Activated T-helper 2 cell treated with anti-CD3 and anti-CD28 coated beads, Interferon-gamma antibody, Interleukin-2, Interleukin-4, amounts not matched to agents 10 μg/mL and 5 μg/mL and 100 μg/mL, durations not matched to agents 14 hours and 24 hours and 36 hours (primary cell): ENCODE results near the gene SYNGAP1. TPM values are rescaled to one million over a fixed set of nuclear protein-coding genes. Genes with fewer than 3 reads are reported as not detected.
A peak's percentile ranks its signal among the peaks of the same experiment; 100 is the strongest.
"Not testable (repeated sequence)": the region's sequence is repeated elsewhere in the genome, so short reads cannot be mapped to it uniquely, and the experiment has no call there.

Experiments
- DNase-seq: peaks from one replicate; pipeline ENCODE4 v3.0.0; 2021; ENCODE audit warnings: low spot score
- H3K27ac Mint-ChIP-seq: one replicate; pipeline ENCODE4 v1.8.0; 2021; ENCODE audit warnings: mixed read lengths
- H3K27me3 Mint-ChIP-seq: one replicate; pipeline ENCODE4 v1.8.0; 2021; ENCODE audit warnings: low read depth, mixed read lengths
- H3K36me3 Mint-ChIP-seq: one replicate; pipeline ENCODE4 v1.8.0; 2021; ENCODE audit warnings: low read depth, mixed read lengths
- H3K4me1 Mint-ChIP-seq: one replicate; pipeline ENCODE4 v1.8.0; 2021; ENCODE audit warnings: low read depth, mixed read lengths
- H3K4me3 Mint-ChIP-seq: one replicate; pipeline ENCODE4 v1.8.0; 2021; ENCODE audit warnings: low read depth, mild to moderate bottlenecking, moderate library complexity, mixed read lengths
- H3K9me3 Mint-ChIP-seq: one replicate; pipeline ENCODE4 v1.8.0; 2021; ENCODE audit warnings: mixed read lengths
- intact Hi-C: fragments of 100-400 bp; cut with micrococcal nuclease; formaldehyde crosslinking; loops from one replicate; pipeline ENCODE4 v1.15.1; 2023
- total RNA-seq: library from RNA; stranded (reverse); gene quantifications from 2 replicates; pipeline ENCODE4 v1.2.3, GENCODE V29; 2022

The SYNGAP1 gene
- total RNA-seq, 1 donor from 2014 or later, result 60.1 TPM

GRCh38 chr6:33453393-33454008 is 33.6 kb downstream of the SYNGAP1 start:
- peaks cover 21% of the 10 kb centered on the region for H3K4me1 Mint-ChIP-seq
- no peak for DNase-seq
- peak overlapping the region; percentile 75 for H3K27ac Mint-ChIP-seq
- H3K4me3 Mint-ChIP-seq, result peak overlapping the region; percentile 94
- intact Hi-C loops, result loop anchor here (1.0 to 10.0 kb wide), 4 partner anchors 27 to 241 kb away; no protein-coding TSS in a partner anchor
- no peaks in the 10 kb centered on the region for H3K27me3 Mint-ChIP-seq
- H3K36me3 Mint-ChIP-seq, result peaks cover 50% of the 10 kb centered on the region
- no peaks in the 10 kb centered on the region for H3K9me3 Mint-ChIP-seq

GRCh38 chr6:33454009-33454946 is 34.4 kb downstream of the SYNGAP1 start, which contains the start of gene ZBTB9:
Gene ZBTB9 (plus strand): TSS chr6:33454576. CDS start chr6:33455101, 525 bp downstream.
- DNase-seq, result peak; percentile 95
- Mint-ChIP-seq H3K4me1 (peaks cover 23% of the 10 kb centered on the region), H3K27me3 (no peaks in the 10 kb centered on the region), H3K36me3 (peaks cover 42% of the 10 kb centered on the region), H3K9me3 (no peaks in the 10 kb centered on the region), H3K27ac (peak within 1 kb of the TSS; percentile 75), H3K4me3 (peak within 1 kb of the TSS; percentile 94)
- intact Hi-C loops, result loop anchor here (1.0 to 10.0 kb wide), 4 partner anchors 27 to 241 kb away; no protein-coding TSS in a partner anchor

GRCh38 chr6:33455051-33455450 is 35.2 kb downstream of the SYNGAP1 start:
- Mint-ChIP-seq H3K4me3 (peak overlapping the region; percentile 94), H3K27ac (peak overlapping the region; percentile 75), H3K4me1 (peaks cover 23% of the 10 kb centered on the region), H3K9me3 (no peaks in the 10 kb centered on the region), H3K27me3 (no peaks in the 10 kb centered on the region), H3K36me3 (peaks cover 40% of the 10 kb centered on the region)
- no peak for DNase-seq
- intact Hi-C loops, result loop anchor here (2.0 to 10.0 kb wide), 3 partner anchors 28 to 240 kb away; no protein-coding TSS in a partner anchor

GRCh38 chr6:33456156-33456555 is 36.3 kb downstream of the SYNGAP1 start:
- H3K27ac Mint-ChIP-seq, result no peak overlapping the region
- intact Hi-C loops, result loop anchor here (10.0 kb wide), 2 partner anchors 79 to 239 kb away; no protein-coding TSS in a partner anchor
- no peak overlapping the region for H3K4me3 Mint-ChIP-seq
- H3K9me3 Mint-ChIP-seq, result no peaks in the 10 kb centered on the region
- peaks cover 40% of the 10 kb centered on the region for H3K36me3 Mint-ChIP-seq
- H3K27me3 Mint-ChIP-seq, result no peaks in the 10 kb centered on the region
- peaks cover 21% of the 10 kb centered on the region for H3K4me1 Mint-ChIP-seq
- DNase-seq, result no peak

GRCh38 chr6:33458676-33459075 is 38.8 kb downstream of the SYNGAP1 start:
- H3K27ac Mint-ChIP-seq, result no peak overlapping the region
- H3K4me1 Mint-ChIP-seq, result peaks cover 12% of the 10 kb centered on the region
- H3K9me3 Mint-ChIP-seq, result no peaks in the 10 kb centered on the region
- H3K4me3 Mint-ChIP-seq, result no peak overlapping the region
- H3K27me3 Mint-ChIP-seq, result peaks cover 7% of the 10 kb centered on the region
- no peak for DNase-seq
- peaks cover 31% of the 10 kb centered on the region for H3K36me3 Mint-ChIP-seq
- intact Hi-C loops, result loop anchor here (10.0 kb wide), 2 partner anchors 76 to 236 kb away; no protein-coding TSS in a partner anchor

- Mint-ChIP-seq H3K4me1 (peaks cover 9% of the 10 kb centered on the region), H3K36me3 (peaks cover 31% of the 10 kb centered on the region), H3K4me3 (no peak overlapping the region), H3K27me3 (peaks cover 9% of the 10 kb centered on the region), H3K9me3 (no peaks in the 10 kb centered on the region), H3K27ac (no peak overlapping the region)
- no peak for DNase-seq
- intact Hi-C loops, result loop anchor here (10.0 kb wide), 2 partner anchors 76 to 236 kb away; no protein-coding TSS in a partner anchor
Observed at GRCh38 chr6:33459226-33459625, 39.4 kb downstream of the SYNGAP1 start.

GRCh38 chr6:33466075-33466735 is 46.3 kb downstream of the SYNGAP1 start:
- H3K9me3 Mint-ChIP-seq, result no peaks in the 10 kb centered on the region
- H3K4me3 Mint-ChIP-seq, result no peak overlapping the region
- H3K36me3 Mint-ChIP-seq, result no peaks in the 10 kb centered on the region
- intact Hi-C loops, result no loop called here
- H3K4me1 Mint-ChIP-seq, result no peaks in the 10 kb centered on the region
- no peak overlapping the region for H3K27ac Mint-ChIP-seq
- H3K27me3 Mint-ChIP-seq, result peaks cover 12% of the 10 kb centered on the region
- no peak for DNase-seq

GRCh38 chr6:33467091-33467490 is 47.2 kb downstream of the SYNGAP1 start:
- Mint-ChIP-seq H3K4me1 (no peaks in the 10 kb centered on the region), H3K4me3 (no peak overlapping the region), H3K27me3 (peaks cover 10% of the 10 kb centered on the region), H3K36me3 (no peaks in the 10 kb centered on the region), H3K9me3 (no peaks in the 10 kb centered on the region), H3K27ac (no peak overlapping the region)
- no peak for DNase-seq
- intact Hi-C loops, result no loop called here

- Mint-ChIP-seq H3K36me3 (no peaks in the 10 kb centered on the region), H3K9me3 (no peaks in the 10 kb centered on the region), H3K4me3 (no peak overlapping the region), H3K27me3 (peaks cover 6% of the 10 kb centered on the region), H3K4me1 (no peaks in the 10 kb centered on the region), H3K27ac (no peak overlapping the region)
- intact Hi-C loops, result no loop called here
- DNase-seq, result no peak
Observed at GRCh38 chr6:33469661-33470060, 49.8 kb downstream of the SYNGAP1 start.

GRCh38 chr6:33477864-33478263 is 58.0 kb downstream of the SYNGAP1 start:
- no peak for DNase-seq
- no peaks in the 10 kb centered on the region for H3K36me3 Mint-ChIP-seq
- H3K27me3 Mint-ChIP-seq, result peaks cover 12% of the 10 kb centered on the region
- H3K9me3 Mint-ChIP-seq, result no peaks in the 10 kb centered on the region
- no peak overlapping the region for H3K27ac Mint-ChIP-seq
- H3K4me1 Mint-ChIP-seq, result no peaks in the 10 kb centered on the region
- no peak overlapping the region for H3K4me3 Mint-ChIP-seq
- intact Hi-C loops, result no loop called here

GRCh38 chr6:33481192-33481591 is 61.3 kb downstream of the SYNGAP1 start:
- intact Hi-C loops, result no loop called here

GRCh38 chr6:33482620-33483019 is 62.8 kb downstream of the SYNGAP1 start:
- H3K4me3 Mint-ChIP-seq, intact Hi-C loops, H3K36me3 Mint-ChIP-seq, H3K9me3 Mint-ChIP-seq, DNase-seq, H3K4me1 Mint-ChIP-seq, H3K27ac Mint-ChIP-seq: not testable (repeated sequence)
- peaks cover 14% of the 10 kb centered on the region for H3K27me3 Mint-ChIP-seq

More at GRCh38 chr6:33481192-33481591, 61.3 kb downstream of the SYNGAP1 start:
- no peak overlapping the region for H3K4me3 Mint-ChIP-seq
- DNase-seq, result no peak
- H3K36me3 Mint-ChIP-seq, result no peaks in the 10 kb centered on the region
- no peaks in the 10 kb centered on the region for H3K4me1 Mint-ChIP-seq
- H3K9me3 Mint-ChIP-seq, result no peaks in the 10 kb centered on the region
- H3K27me3 Mint-ChIP-seq, result peaks cover 10% of the 10 kb centered on the region
- H3K27ac Mint-ChIP-seq, result no peak overlapping the region
